Activated CD8-positive, alpha-beta memory T cell treated with anti-CD3 and anti-CD28 coated beads, Interleukin-2, amount 50 U/mL, for 24 hours (primary cell): ENCODE data around the gene GOLGA8K.
"Not testable (repeated sequence)": the region's sequence is repeated elsewhere in the genome, so short reads cannot be mapped to it uniquely, and the experiment has no call there.

Experiments used
- DNase-seq: peaks from one replicate; pipeline ENCODE4 v3.0.0-alpha.2; 2020; ENCODE audit errors: extremely low read depth

GOLGA8K gene

GRCh38 chr15:32356909-32357308, 46.2 kb downstream of the GOLGA8K start:
- DNase-seq = not testable (repeated sequence)

DNA sequence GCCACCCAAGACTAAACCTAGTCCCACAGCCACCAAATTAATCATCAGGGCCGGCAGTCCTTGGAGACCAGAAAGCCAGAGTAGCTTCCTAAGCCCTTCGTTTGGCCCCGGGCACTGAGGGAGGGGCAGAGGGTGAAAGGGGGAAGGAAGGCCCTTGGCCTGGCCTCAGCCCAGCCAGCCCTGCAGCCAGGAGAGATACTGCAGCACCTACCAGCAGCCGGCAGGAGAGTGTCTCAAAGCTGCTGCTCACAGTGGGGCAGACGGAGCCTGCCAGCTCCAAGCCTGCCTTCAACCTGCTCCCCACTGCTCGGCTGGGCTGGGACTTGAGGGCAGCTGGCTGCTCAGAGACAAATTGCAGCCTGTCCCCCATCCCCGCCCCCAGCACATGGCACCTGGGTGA, 50.3 kb downstream of the GOLGA8K start:
- DNase-seq = not testable (repeated sequence)

GRCh38 chr15:32350563-32351220, 52.4 kb downstream of the GOLGA8K start:
- not testable (repeated sequence) for DNase-seq

- DNase-seq = not testable (repeated sequence)
These were observed 56.1 kb downstream of the GOLGA8K start for GRCh38 chr15:32347037-32347436.

- DNase-seq = not testable (repeated sequence)
These were observed 57.0 kb downstream of the GOLGA8K start for GRCh38 chr15:32345978-32346547.

DNA sequence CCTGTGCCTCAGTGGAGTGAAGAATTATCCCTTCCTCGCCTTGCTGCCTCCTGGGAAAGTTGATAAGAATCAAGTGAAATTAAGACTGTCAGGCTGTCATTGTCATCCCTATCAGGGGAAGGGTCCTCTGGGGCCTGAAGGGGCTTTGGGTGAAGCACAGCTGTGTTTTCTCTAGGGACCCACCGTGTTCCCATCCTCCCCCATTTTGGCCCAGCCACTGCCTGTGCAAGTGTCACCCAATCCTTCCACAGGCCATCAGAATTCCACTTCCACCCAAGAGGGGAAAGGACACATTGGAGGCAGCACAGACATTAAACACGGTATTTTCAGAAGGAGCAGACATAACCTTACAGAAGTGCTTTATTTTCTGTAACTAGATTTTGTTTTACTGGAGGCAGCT, 59.2 kb downstream of the GOLGA8K start:
- DNase-seq = not testable (repeated sequence)
